ENCODE measurements around the gene TPSB2. TPM values are rescaled to one million over a fixed set of nuclear protein-coding genes. Genes with fewer than 3 reads are reported as not detected.

The TPSB2 gene
- polyA plus RNA-seq, 3 donors: not detected

DNA sequence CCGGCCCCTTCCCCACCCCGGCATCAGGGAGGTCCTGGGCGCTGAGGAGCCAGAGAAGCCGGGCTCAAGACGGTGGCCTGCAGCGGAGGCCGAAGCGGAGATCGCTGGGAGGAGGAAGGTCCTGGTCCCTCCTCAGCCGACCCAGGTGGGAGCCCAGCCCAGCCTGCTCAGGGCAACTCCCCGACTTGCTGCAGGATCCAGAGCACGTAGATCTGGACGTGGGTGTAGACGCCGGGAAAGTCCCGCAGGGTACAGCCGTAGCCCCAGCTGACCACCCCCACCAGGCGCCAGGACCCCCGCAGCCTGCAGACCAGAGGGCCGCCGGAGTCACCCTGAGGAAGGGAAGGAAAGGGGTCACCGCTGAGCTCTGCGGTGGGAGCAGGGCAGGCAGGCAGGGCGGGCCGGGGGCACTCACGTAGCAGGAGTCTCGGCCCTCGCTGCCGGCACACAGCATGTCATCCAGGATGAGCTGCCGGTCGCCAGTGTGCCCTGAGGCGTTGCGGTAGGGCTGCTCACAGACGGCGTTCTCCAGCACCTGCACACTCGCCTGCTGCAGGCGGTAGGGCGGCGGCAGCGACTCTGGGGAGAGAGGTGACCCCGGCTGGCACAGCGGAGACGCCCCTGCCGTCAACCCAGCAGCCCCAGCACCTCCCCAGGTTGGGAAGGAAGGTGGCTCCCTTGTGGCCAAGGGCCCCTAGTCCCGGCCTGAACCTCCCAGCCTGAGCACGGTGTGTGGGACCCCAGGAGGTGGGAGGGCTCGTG, 31.3 kb upstream of the TPSB2 start:
- no peak overlapping the region for H3K4me3 ChIP-seq (replicated peaks in 1 of 3; ENCODE audit: low read depth in 2 of 3, low read length in 3 of 3)
- H3K4me2 ChIP-seq (replicated peaks; ENCODE audit: extremely low read depth, low read length, poor library complexity, severe bottlenecking): no peak overlapping the region
- Mint-ChIP-seq H3K27me3 (ENCODE audit: low read depth in 3 of 3) (peaks cover 29 to 49% (median 30%) of the 10 kb centered on the region in 3 donors), H3K4me1 (peaks cover 4% of the 10 kb centered on the region), H3K9me3 (peaks cover 3 to 9% (median 4%) of the 10 kb centered on the region in 7 donors), H3K27ac (no peak overlapping the region), H3K4me3 (no peak overlapping the region), H3K36me3 (no peaks in the 10 kb centered on the region)
- no peaks in the 10 kb centered on the region for H3K79me2 ChIP-seq (ENCODE audit: insufficient read depth, low read length)
- H2AFZ ChIP-seq (ENCODE audit: insufficient read depth, low read depth, low read length, poor library complexity, severe bottlenecking): no peak overlapping the region
- H4K20me1 ChIP-seq (ENCODE audit: insufficient read depth, low read length): no peaks in the 10 kb centered on the region
- no peaks in the 10 kb centered on the region for H3K36me3 ChIP-seq (replicated peaks in 1 of 2; ENCODE audit: control insufficient read depth in 1 of 2, insufficient read depth in 2 of 2, low read length in 2 of 2)
- H3K27me3 ChIP-seq (ENCODE audit: control insufficient read depth in 2 of 2, insufficient read depth in 2 of 2, low read length in 2 of 2): peaks cover 0 to 41% of the 10 kb centered on the region in 2 donors
- no peaks in the 10 kb centered on the region for H3K9me3 ChIP-seq (replicated peaks in 1 of 2; ENCODE audit: control insufficient read depth in 1 of 2, insufficient read depth in 1 of 2, low read length in 2 of 2)
- H3K27ac ChIP-seq (ENCODE audit: low read depth in 1 of 2, low read length in 2 of 2): no peak overlapping the region
- intact Hi-C loops (cut with micrococcal nuclease): loop anchor here in 1 of 2 donors (10.0 kb wide), 1 partner anchor 47 kb away; no protein-coding TSS in a partner anchor
- 12% methylated on average over 35 of the region's 47 CpGs for WGBS (ENCODE audit: insufficient coverage)
- TF ChIP-seq, protein P1, sequence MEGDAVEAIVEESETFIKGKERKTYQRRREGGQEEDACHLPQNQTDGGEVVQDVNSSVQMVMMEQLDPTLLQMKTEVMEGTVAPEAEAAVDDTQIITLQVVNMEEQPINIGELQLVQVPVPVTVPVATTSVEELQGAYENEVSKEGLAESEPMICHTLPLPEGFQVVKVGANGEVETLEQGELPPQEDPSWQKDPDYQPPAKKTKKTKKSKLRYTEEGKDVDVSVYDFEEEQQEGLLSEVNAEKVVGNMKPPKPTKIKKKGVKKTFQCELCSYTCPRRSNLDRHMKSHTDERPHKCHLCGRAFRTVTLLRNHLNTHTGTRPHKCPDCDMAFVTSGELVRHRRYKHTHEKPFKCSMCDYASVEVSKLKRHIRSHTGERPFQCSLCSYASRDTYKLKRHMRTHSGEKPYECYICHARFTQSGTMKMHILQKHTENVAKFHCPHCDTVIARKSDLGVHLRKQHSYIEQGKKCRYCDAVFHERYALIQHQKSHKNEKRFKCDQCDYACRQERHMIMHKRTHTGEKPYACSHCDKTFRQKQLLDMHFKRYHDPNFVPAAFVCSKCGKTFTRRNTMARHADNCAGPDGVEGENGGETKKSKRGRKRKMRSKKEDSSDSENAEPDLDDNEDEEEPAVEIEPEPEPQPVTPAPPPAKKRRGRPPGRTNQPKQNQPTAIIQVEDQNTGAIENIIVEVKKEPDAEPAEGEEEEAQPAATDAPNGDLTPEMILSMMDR (IDR thresholded peaks at IDR 0.05): no peak
- H3K4me1 ChIP-seq (ENCODE audit: control insufficient read depth in 1 of 2, insufficient read depth in 2 of 2, low read length in 2 of 2): no peaks in the 10 kb centered on the region
- no peak for DNase-seq
- no peak overlapping the region for H3K9ac ChIP-seq (ENCODE audit: insufficient read depth, low read length, poor library complexity, severe bottlenecking)

DNA sequence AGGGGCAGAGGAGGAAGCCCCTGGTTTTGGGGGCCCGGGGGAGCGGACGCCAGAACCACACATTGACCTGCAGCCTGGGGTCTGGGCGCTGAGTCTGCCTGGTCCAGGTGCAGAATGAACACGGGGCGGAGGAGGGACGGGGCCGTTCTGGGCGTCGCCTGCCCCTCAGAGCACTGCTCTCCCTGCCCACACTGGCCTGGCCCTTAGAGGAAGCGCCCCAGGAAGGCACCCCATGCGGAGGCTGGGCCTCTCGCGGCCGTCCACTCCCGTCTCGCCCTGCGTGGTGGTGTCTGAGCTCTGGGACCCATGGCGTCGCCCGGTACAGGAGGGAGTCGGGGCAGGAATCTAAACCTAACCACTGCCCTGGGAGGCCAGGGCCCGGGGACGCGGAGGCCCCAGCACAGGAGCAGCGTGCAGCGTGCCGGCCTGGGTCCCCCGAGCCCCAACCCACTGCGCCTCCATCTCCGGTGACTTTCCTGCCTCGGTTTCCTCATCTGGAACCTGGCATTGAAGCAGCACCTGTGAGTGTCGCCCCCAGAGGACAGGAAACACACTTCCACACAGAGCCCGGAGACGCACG, 30.2 kb upstream of the TPSB2 start:
- H3K9me3 Mint-ChIP-seq: peaks cover 2 to 9% (median 4%) of the 10 kb centered on the region in 7 donors
- WGBS (ENCODE audit: insufficient coverage): 75% methylated on average over 36 of the region's 36 CpGs
- no peak overlapping the region for H3K27ac Mint-ChIP-seq

More for the DNA sequence above, 30.2 kb upstream of the TPSB2 start:
- no peak overlapping the region for H3K4me3 ChIP-seq (replicated peaks in 1 of 3; ENCODE audit: low read depth in 2 of 3, low read length in 3 of 3)
- no peak for DNase-seq
- intact Hi-C loops (cut with micrococcal nuclease): loop anchor here in 1 of 2 donors (10.0 kb wide), 1 partner anchor 45 kb away; no protein-coding TSS in a partner anchor
- H3K4me2 ChIP-seq (replicated peaks; ENCODE audit: extremely low read depth, low read length, poor library complexity, severe bottlenecking): no peak overlapping the region
- peaks cover 29 to 54% (median 30%) of the 10 kb centered on the region in 3 donors for H3K27me3 Mint-ChIP-seq (ENCODE audit: low read depth in 3 of 3)
- no peaks in the 10 kb centered on the region for H3K36me3 Mint-ChIP-seq
- H3K79me2 ChIP-seq (ENCODE audit: insufficient read depth, low read length): no peaks in the 10 kb centered on the region
- H3K27me3 ChIP-seq (ENCODE audit: control insufficient read depth in 2 of 2, insufficient read depth in 2 of 2, low read length in 2 of 2): peaks cover 0 to 41% of the 10 kb centered on the region in 2 donors
- H3K36me3 ChIP-seq (replicated peaks in 1 of 2; ENCODE audit: control insufficient read depth in 1 of 2, insufficient read depth in 2 of 2, low read length in 2 of 2): no peaks in the 10 kb centered on the region
- peaks cover 4% of the 10 kb centered on the region for H3K4me1 Mint-ChIP-seq
- no peak overlapping the region for H3K27ac ChIP-seq (ENCODE audit: low read depth in 1 of 2, low read length in 2 of 2)
- H3K9ac ChIP-seq (ENCODE audit: insufficient read depth, low read length, poor library complexity, severe bottlenecking): no peak overlapping the region
- H3K9me3 ChIP-seq (replicated peaks in 1 of 2; ENCODE audit: control insufficient read depth in 1 of 2, insufficient read depth in 1 of 2, low read length in 2 of 2): no peaks in the 10 kb centered on the region
- H3K4me1 ChIP-seq (ENCODE audit: control insufficient read depth in 1 of 2, insufficient read depth in 2 of 2, low read length in 2 of 2): no peaks in the 10 kb centered on the region
- no peak overlapping the region for H2AFZ ChIP-seq (ENCODE audit: insufficient read depth, low read depth, low read length, poor library complexity, severe bottlenecking)
- H3K4me3 Mint-ChIP-seq: peak overlapping the region in 1 of 2 donors; percentile 62
- TF ChIP-seq, protein P1 (IDR thresholded peaks at IDR 0.05): no peak
- no peaks in the 10 kb centered on the region for H4K20me1 ChIP-seq (ENCODE audit: insufficient read depth, low read length)
